ENCODE data around the gene ANO10.
A peak's percentile ranks its signal among the peaks of the same experiment; 100 is the strongest.
"Not testable (repeated sequence)": the region's sequence is repeated elsewhere in the genome, so short reads cannot be mapped to it uniquely, and the experiment has no call there.

Gene ANO10

GRCh38 chr3:43515208-43515917 is 106.4 kb downstream of the ANO10 start:
- DNase-seq = peak in 1 of 5 donors; percentile 30

- DNase-seq = no peak
Measured at GRCh38 chr3:43512754-43513404, 108.9 kb downstream of the ANO10 start.

- no peak for DNase-seq
Measured at GRCh38 chr3:43506644-43507043, 115.2 kb downstream of the ANO10 start.

- DNase-seq = peak in 1 of 5 donors; percentile 69
Measured at GRCh38 chr3:43505351-43505750, 116.5 kb downstream of the ANO10 start.

GRCh38 chr3:43503067-43503728 is 118.6 kb downstream of the ANO10 start:
- DNase-seq = peak in 1 of 5 donors; percentile 51

GRCh38 chr3:43499256-43499655 is 122.6 kb downstream of the ANO10 start:
- no peak for DNase-seq

GRCh38 chr3:43497905-43498365 is 123.9 kb downstream of the ANO10 start:
- DNase-seq = peak in 1 of 5 donors; percentile 30

- DNase-seq = no peak
Measured at GRCh38 chr3:43497422-43497821, 124.4 kb downstream of the ANO10 start.

- no peak for DNase-seq
Measured at GRCh38 chr3:43496740-43497375, 125.0 kb downstream of the ANO10 start.

- not testable (repeated sequence) for DNase-seq
Measured at GRCh38 chr3:43492932-43493331, 128.9 kb downstream of the ANO10 start.

GRCh38 chr3:43491807-43492206 is 130.0 kb downstream of the ANO10 start:
- peak in 1 of 5 donors; percentile 33 for DNase-seq

- no peak for DNase-seq
Measured at GRCh38 chr3:43490640-43491185, 131.1 kb downstream of the ANO10 start.

- no peak for DNase-seq
Measured at GRCh38 chr3:43489930-43490329, 131.9 kb downstream of the ANO10 start.

GRCh38 chr3:43485931-43486330 is 135.9 kb downstream of the ANO10 start:
- no peak for DNase-seq

- DNase-seq = no peak
Measured at GRCh38 chr3:43484926-43485488, 136.8 kb downstream of the ANO10 start.

- no peak for DNase-seq
Measured at GRCh38 chr3:43481375-43481774, 140.4 kb downstream of the ANO10 start.

- DNase-seq = not testable (repeated sequence)
Measured at GRCh38 chr3:43478839-43479238, 143.0 kb downstream of the ANO10 start.

- DNase-seq = no peak
Measured at GRCh38 chr3:43478118-43478785, 143.6 kb downstream of the ANO10 start.

GRCh38 chr3:43477600-43477999 is 144.2 kb downstream of the ANO10 start:
- DNase-seq = peak in 4 of 5 donors; percentile 43 to 90 (median 47)

- no peak for DNase-seq
Measured at GRCh38 chr3:43473737-43474136, 148.1 kb downstream of the ANO10 start.

- DNase-seq = no peak
Measured at GRCh38 chr3:43473244-43473643, 148.6 kb downstream of the ANO10 start.

- DNase-seq = no peak
Measured at GRCh38 chr3:43468133-43468532, 153.7 kb downstream of the ANO10 start.
